Measurements from ENCODE around the gene ZFP36.

GRCh38 chr19:39448271-39448670 lies 41.6 kb downstream of the ZFP36 start:
- TF ChIP-seq GATA3 (IDR thresholded peaks at IDR 0.05; ENCODE audit: low read depth, low read length) (no peak), GATA2 (IDR thresholded peaks at IDR 0.05; ENCODE audit: low read depth, low read length) (no peak)

Measured in SH-SY5Y (cell line).